Endodermal cell (in vitro differentiated cells): Measurements from ENCODE around the gene VIPR2. TPM values are rescaled to one million over a fixed set of nuclear protein-coding genes. Genes with fewer than 3 reads are reported as not detected.

Source experiments
- DNase-seq: peaks from one replicate; pipeline ENCODE4 v3.0.0-alpha.2; 2017
- H3K27ac ChIP-seq: 2 replicates; pipeline ENCODE4 v1.5.1; 2013; ENCODE audit warnings: mild to moderate bottlenecking, low read depth, low read length, moderate library complexity
- H3K27me3 ChIP-seq: 2 replicates; pipeline ENCODE4 v1.6.1; 2013; ENCODE audit warnings: mild to moderate bottlenecking, low read length, moderate library complexity; ENCODE audit not compliant: insufficient read depth, control insufficient read depth, poor library complexity, severe bottlenecking
- H3K36me3 ChIP-seq: 2 replicates; pipeline ENCODE4 v1.7.0; 2013; ENCODE audit warnings: mild to moderate bottlenecking, low read length, moderate library complexity; ENCODE audit not compliant: control insufficient read depth, insufficient read depth
- H3K4me1 ChIP-seq: one replicate; pipeline ENCODE4 v1.7.0; 2013; ENCODE audit warnings: low read length; ENCODE audit not compliant: control insufficient read depth, insufficient read depth
- H3K4me3 ChIP-seq: 2 replicates; pipeline ENCODE4 v1.5.1; 2013; ENCODE audit warnings: mild to moderate bottlenecking, low read length, moderate library complexity
- H3K9ac ChIP-seq: 2 replicates; pipeline ENCODE4 v1.6.1; 2013; ENCODE audit warnings: mild to moderate bottlenecking, low read length, moderate library complexity; ENCODE audit not compliant: poor library complexity, severe bottlenecking; ENCODE audit errors: extremely low read depth
- H3K9me3 ChIP-seq: 2 replicates; pipeline ENCODE4 v1.6.1; 2013; ENCODE audit warnings: mild to moderate bottlenecking, low read length, moderate library complexity; ENCODE audit not compliant: control insufficient read depth
- H3K27ac Mint-ChIP-seq: 2 replicates; pipeline ENCODE4 v1.8.0; 2020; ENCODE audit warnings: mixed read lengths
- H3K27me3 Mint-ChIP-seq: 2 replicates; pipeline ENCODE4 v1.8.0; 2021; ENCODE audit warnings: mild to moderate bottlenecking, mixed read lengths; ENCODE audit not compliant: insufficient read depth
- H3K36me3 Mint-ChIP-seq: 2 replicates; pipeline ENCODE4 v1.8.0; 2020; ENCODE audit warnings: low read depth, mixed read lengths
- H3K4me1 Mint-ChIP-seq: 2 replicates; pipeline ENCODE4 v1.8.0; 2020; ENCODE audit warnings: mixed read lengths
- H3K4me3 Mint-ChIP-seq: 2 replicates; pipeline ENCODE4 v1.8.0; 2020; ENCODE audit warnings: mild to moderate bottlenecking, moderate library complexity, mixed read lengths
- H3K9me3 Mint-ChIP-seq: 2 replicates; pipeline ENCODE4 v1.8.0; 2020; ENCODE audit warnings: mild to moderate bottlenecking, mixed read lengths
- WGBS, 2 experiments: methylation state at CpG; one replicate each; pipeline versions ENCODE4 v1.1.5 to v1.1.7; 2013; ENCODE audit warnings: missing lambda C conversion rate in 2 of 2, mixed read lengths in 1 of 2; ENCODE audit not compliant: insufficient coverage in 1 of 2, insufficient read length in 1 of 2; 5-methylcytosine and 5-hydroxymethylcytosine counted together
- total RNA-seq, 2 donors: library from RNA; stranded (reverse); fragmentation: NEBNext Ultra II Directional in 1 of 2; extraction: Animal tissue kit (Norgen Biotek cat#: 25700) in 1 of 2; gene quantifications; 2 replicates in 1 of 2; 3 replicates in 1 of 2; pipeline ENCODE4 v1.2.1, GENCODE V29; 2021
- TF ChIP-seq, protein P1 (sequence below): fragments of 200-600 bp; sonication (generic); conservative IDR thresholded peaks from 2 replicates; pipeline ENCODE4 v1.5.0; 2021; ENCODE audit warnings: antibody characterized with exemption, mild to moderate bottlenecking

VIPR2 gene
- total RNA-seq, 2 donors from 2014 or later: 0.64 to 1.8 TPM

DNA sequence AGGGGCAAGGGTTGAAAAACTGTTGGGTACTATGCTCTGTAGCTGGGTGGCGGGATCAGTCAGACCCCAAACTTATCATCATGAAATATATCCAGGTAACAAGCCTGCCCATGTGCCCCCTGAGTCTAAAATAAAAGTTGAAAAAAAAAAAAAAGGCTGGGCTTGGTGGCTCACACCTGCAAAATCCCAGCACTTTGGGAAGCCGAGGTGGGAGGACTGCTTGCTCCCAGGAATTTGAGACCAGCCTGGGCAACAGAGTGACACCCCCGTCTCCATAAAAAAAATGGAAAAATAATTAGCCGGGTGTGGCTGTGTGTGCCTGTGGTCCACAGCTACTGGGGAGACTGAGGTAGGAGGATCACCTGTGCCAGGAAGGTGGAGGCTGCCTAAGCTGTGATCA, 83.5 kb downstream of the VIPR2 start:
- Histone ChIP-seq H3K27ac (no peak overlapping the region), H3K9me3 (peaks cover 5% of the 10 kb centered on the region), H3K4me1 (no peaks in the 10 kb centered on the region), H3K36me3 (no peaks in the 10 kb centered on the region), H3K27me3 (no peaks in the 10 kb centered on the region), H3K9ac (no peak overlapping the region), H3K4me3 (no peak overlapping the region)
- 88 to 93% methylated on average over 3 of the region's 4 CpGs for WGBS, 2 experiments
- Mint-ChIP-seq H3K4me3 (peak overlapping the region; percentile 20), H3K4me1 (no peaks in the 10 kb centered on the region), H3K9me3 (peaks cover 11% of the 10 kb centered on the region), H3K27me3 (peaks cover 8% of the 10 kb centered on the region), H3K27ac (no peak overlapping the region), H3K36me3 (no peaks in the 10 kb centered on the region)
- no peak for DNase-seq
- TF ChIP-seq, protein P1, sequence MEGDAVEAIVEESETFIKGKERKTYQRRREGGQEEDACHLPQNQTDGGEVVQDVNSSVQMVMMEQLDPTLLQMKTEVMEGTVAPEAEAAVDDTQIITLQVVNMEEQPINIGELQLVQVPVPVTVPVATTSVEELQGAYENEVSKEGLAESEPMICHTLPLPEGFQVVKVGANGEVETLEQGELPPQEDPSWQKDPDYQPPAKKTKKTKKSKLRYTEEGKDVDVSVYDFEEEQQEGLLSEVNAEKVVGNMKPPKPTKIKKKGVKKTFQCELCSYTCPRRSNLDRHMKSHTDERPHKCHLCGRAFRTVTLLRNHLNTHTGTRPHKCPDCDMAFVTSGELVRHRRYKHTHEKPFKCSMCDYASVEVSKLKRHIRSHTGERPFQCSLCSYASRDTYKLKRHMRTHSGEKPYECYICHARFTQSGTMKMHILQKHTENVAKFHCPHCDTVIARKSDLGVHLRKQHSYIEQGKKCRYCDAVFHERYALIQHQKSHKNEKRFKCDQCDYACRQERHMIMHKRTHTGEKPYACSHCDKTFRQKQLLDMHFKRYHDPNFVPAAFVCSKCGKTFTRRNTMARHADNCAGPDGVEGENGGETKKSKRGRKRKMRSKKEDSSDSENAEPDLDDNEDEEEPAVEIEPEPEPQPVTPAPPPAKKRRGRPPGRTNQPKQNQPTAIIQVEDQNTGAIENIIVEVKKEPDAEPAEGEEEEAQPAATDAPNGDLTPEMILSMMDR: no peak

DNA sequence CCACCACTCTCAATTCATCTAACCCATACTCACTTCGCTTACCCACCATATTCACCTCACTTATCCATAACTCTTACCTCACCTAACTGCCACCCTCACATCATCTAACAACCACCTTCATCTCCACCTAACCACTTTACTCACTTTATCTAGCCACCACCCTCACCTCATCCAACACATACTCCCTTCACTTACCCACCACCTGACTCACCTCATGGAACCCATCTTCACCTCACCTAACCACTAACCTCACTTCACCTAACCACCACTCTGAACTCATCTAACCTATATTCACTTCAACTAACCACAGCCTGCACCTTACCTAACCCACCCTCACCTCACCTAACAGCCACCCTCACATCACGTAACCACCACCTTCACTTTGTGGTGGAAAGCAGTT, 84.2 kb downstream of the VIPR2 start:
- Mint-ChIP-seq H3K27ac (no peak overlapping the region), H3K4me1 (no peaks in the 10 kb centered on the region), H3K9me3 (peaks cover 11% of the 10 kb centered on the region), H3K27me3 (peaks cover 8% of the 10 kb centered on the region), H3K4me3 (no peak overlapping the region), H3K36me3 (no peaks in the 10 kb centered on the region)
- no peak for DNase-seq
- Histone ChIP-seq H3K9ac (no peak overlapping the region), H3K27me3 (no peaks in the 10 kb centered on the region), H3K4me1 (no peaks in the 10 kb centered on the region), H3K9me3 (peaks cover 5% of the 10 kb centered on the region), H3K36me3 (no peaks in the 10 kb centered on the region), H3K27ac (no peak overlapping the region), H3K4me3 (no peak overlapping the region)
- TF ChIP-seq, protein P1: no peak
- WGBS, 2 experiments: 87 to 100% methylated on average over 1 to 2 of the region's 2 CpGs

DNA sequence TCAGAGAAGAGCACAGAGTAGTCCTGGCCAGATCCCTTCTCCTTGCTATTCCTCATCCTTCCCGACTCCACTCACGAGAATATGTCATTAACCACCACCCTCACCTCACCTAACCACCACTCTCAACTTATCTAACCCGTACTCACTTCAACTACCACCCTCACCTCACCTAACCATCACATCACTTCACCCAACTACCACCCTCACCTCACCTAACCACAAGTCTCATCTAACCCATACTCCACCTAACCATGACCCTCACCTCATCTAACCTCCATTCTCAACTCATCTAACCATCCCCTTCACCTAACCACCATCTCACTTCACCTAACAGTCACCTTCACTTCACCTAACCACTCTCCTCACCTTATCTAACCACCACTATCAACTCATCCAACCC, 85.0 kb downstream of the VIPR2 start:
- no peaks in the 10 kb centered on the region for H3K4me1 Mint-ChIP-seq
- DNase-seq: no peak
- H3K27ac Mint-ChIP-seq: no peak overlapping the region
- no peak overlapping the region for H3K4me3 ChIP-seq
- TF ChIP-seq, protein P1: no peak
- no peaks in the 10 kb centered on the region for H3K4me1 ChIP-seq
- no peaks in the 10 kb centered on the region for H3K36me3 ChIP-seq
- peaks cover 5% of the 10 kb centered on the region for H3K9me3 ChIP-seq
- H3K9ac ChIP-seq: no peak overlapping the region
- no peak overlapping the region for H3K27ac ChIP-seq
- H3K27me3 ChIP-seq: no peaks in the 10 kb centered on the region
- no peaks in the 10 kb centered on the region for H3K36me3 Mint-ChIP-seq
- no peak overlapping the region for H3K4me3 Mint-ChIP-seq
- 81 to 83% methylated on average over 1 to 2 of the region's 3 CpGs for WGBS, 2 experiments
- peaks cover 11% of the 10 kb centered on the region for H3K9me3 Mint-ChIP-seq
- H3K27me3 Mint-ChIP-seq: peaks cover 8% of the 10 kb centered on the region
